ENCODE results near the gene EIF2D. TPM values are rescaled to one million over a fixed set of nuclear protein-coding genes. Genes with fewer than 3 reads are reported as not detected.

The EIF2D gene
- total and polyA plus RNA-seq, 9 of the 15 experiments (the other 6 are each of a cell fraction or from before 2014, with no cell fraction given), result 81.1 to 138 (median 93.9) TPM

DNA sequence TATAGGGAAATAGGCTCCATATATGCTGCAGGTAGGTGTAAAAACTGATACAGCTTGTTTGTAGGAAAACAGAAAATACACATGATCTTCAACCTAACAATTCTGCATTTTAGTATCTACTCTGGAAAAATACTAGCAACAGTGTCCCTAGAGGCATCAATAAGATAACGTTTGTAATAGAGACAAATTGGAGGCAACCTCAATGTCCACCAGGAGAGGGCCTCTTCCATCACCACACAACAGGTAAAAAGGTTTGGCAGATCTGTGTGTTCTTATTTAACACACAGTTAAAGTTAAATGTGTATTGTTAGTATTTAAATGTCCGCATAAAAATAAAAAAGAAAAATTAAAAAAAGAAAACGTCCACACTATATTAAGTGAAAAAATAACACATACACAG lies 5.4 kb downstream of the EIF2D start:
- Histone ChIP-seq H3K4me2 (ENCODE audit: insufficient read depth, low read length) (no peak overlapping the region), H3K9ac (ENCODE audit: insufficient read depth in 1 of 2, low read depth in 2 of 2, low read length in 2 of 2) (no peak overlapping the region), H3K4me1 (replicated peaks in 1 of 2; ENCODE audit: control insufficient read depth in 2 of 2, insufficient read depth in 2 of 2, low read length in 2 of 2) (peaks cover 0 to 7% of the 10 kb centered on the region in 2 experiments; a peak in 2 of 5 replicates), H3K9me3 (replicated peaks; ENCODE audit: control insufficient read depth, insufficient read depth, low read depth, low read length) (no peaks in the 10 kb centered on the region), H4K20me1 (replicated peaks; ENCODE audit: control insufficient read depth, insufficient read depth, low read length) (no peaks in the 10 kb centered on the region), H3K9me1 (ENCODE audit: control insufficient read depth, insufficient read depth, low read length) (no peaks in the 10 kb centered on the region), H3K27me3 (ENCODE audit: control insufficient read depth in 2 of 2, insufficient read depth in 2 of 2, low read length in 2 of 2) (no peaks in the 10 kb centered on the region), H3K79me2 (ENCODE audit: control insufficient read depth, insufficient read depth, low read length) (peaks cover 12% of the 10 kb centered on the region), H2AFZ (ENCODE audit: low read depth, low read length) (no peak overlapping the region), H3K36me3 (ENCODE audit: control insufficient read depth, insufficient read depth, low read length) (peaks cover 83% of the 10 kb centered on the region), H3K27ac (ENCODE audit: extremely low read depth, low read depth, low read length) (no peak overlapping the region), H3K4me3 (no peak overlapping the region)
- peak; percentile 53 to 81 (median 70) for DNase-seq (ENCODE audit: extremely low read depth in 1 of 4, low spot score in 3 of 4)
- intact Hi-C loops (cut with micrococcal nuclease) (loop anchor here (5.0 kb wide), 2 partner anchors 200 to 375 kb away; no protein-coding TSS in a partner anchor), in situ Hi-C loops (cut with MboI) (loop anchor here (25.0 kb wide), 2 partner anchors 305 to 905 kb away; partner anchors contain the start of gene FCMR)
- peak; percentile 76 for FAIRE-seq
- TF ChIP-seq, protein P1, sequence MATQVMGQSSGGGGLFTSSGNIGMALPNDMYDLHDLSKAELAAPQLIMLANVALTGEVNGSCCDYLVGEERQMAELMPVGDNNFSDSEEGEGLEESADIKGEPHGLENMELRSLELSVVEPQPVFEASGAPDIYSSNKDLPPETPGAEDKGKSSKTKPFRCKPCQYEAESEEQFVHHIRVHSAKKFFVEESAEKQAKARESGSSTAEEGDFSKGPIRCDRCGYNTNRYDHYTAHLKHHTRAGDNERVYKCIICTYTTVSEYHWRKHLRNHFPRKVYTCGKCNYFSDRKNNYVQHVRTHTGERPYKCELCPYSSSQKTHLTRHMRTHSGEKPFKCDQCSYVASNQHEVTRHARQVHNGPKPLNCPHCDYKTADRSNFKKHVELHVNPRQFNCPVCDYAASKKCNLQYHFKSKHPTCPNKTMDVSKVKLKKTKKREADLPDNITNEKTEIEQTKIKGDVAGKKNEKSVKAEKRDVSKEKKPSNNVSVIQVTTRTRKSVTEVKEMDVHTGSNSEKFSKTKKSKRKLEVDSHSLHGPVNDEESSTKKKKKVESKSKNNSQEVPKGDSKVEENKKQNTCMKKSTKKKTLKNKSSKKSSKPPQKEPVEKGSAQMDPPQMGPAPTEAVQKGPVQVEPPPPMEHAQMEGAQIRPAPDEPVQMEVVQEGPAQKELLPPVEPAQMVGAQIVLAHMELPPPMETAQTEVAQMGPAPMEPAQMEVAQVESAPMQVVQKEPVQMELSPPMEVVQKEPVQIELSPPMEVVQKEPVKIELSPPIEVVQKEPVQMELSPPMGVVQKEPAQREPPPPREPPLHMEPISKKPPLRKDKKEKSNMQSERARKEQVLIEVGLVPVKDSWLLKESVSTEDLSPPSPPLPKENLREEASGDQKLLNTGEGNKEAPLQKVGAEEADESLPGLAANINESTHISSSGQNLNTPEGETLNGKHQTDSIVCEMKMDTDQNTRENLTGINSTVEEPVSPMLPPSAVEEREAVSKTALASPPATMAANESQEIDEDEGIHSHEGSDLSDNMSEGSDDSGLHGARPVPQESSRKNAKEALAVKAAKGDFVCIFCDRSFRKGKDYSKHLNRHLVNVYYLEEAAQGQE (IDR thresholded peaks at IDR 0.05; ENCODE audit: borderline replicate concordance), result peak; percentile 26; the same call in 1 of the 2 replicates
- TF ChIP-seq, protein P1 (CRISPR knock-in tag; IDR thresholded peaks at IDR 0.05; ENCODE audit: low read depth), result no peak
- TF ChIP-seq RAD21 (CRISPR knock-in tag; conservative IDR thresholded peaks at IDR 0.05 in 1 of 2, IDR thresholded peaks at IDR 0.05 in 1 of 2) (peak; percentile 22 to 62; a peak in 3 of 4 replicates), SMC3 (conservative IDR thresholded peaks at IDR 0.05; ENCODE audit: insufficient read depth, low read depth, low read length) (0 out of 2 replicates have a peak, but pooled peaks have one; percentile 52), SRF (CRISPR knock-in tag; IDR thresholded peaks at IDR 0.05) (0 out of 4 replicates have a peak, but pooled peaks of 1 of the 2 experiments have one; percentile 18), TBL1XR1 (IDR thresholded peaks at IDR 0.05; ENCODE audit: low read length in 2 of 2) (no peak), RAD51 (IDR thresholded peaks at IDR 0.05; ENCODE audit: borderline replicate concordance, low read depth) (no peak)
- TF ChIP-seq, protein P2, sequence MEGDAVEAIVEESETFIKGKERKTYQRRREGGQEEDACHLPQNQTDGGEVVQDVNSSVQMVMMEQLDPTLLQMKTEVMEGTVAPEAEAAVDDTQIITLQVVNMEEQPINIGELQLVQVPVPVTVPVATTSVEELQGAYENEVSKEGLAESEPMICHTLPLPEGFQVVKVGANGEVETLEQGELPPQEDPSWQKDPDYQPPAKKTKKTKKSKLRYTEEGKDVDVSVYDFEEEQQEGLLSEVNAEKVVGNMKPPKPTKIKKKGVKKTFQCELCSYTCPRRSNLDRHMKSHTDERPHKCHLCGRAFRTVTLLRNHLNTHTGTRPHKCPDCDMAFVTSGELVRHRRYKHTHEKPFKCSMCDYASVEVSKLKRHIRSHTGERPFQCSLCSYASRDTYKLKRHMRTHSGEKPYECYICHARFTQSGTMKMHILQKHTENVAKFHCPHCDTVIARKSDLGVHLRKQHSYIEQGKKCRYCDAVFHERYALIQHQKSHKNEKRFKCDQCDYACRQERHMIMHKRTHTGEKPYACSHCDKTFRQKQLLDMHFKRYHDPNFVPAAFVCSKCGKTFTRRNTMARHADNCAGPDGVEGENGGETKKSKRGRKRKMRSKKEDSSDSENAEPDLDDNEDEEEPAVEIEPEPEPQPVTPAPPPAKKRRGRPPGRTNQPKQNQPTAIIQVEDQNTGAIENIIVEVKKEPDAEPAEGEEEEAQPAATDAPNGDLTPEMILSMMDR (IDR thresholded peaks at IDR 0.05 in 2 of 3, conservative IDR thresholded peaks at IDR 0.05 in 1 of 3; ENCODE audit: insufficient read depth in 2 of 3, low read depth in 1 of 3, low read length in 3 of 3), result peak; percentile 61 to 97 (median 91)
- ChIA-PET POLR2A (no interaction called here), CTCF (ENCODE audit: low intra/inter-chr PET ratio) (interaction anchor here (0.6 to 4.4 kb wide), 5 partner anchors 57 to 892 kb away, joined by 3 to 43 read pairs (median 10); no protein-coding TSS in a partner anchor)
- WGBS (ENCODE audit: insufficient coverage, low coverage, missing lambda C conversion rate), result 32% methylated on average over 3 of the region's 3 CpGs
- ATAC-seq, result peak; percentile 91
- no TSS peak for BruUV-seq (replicated peaks)
